Breast epithelium (tissue), 3 donors: ENCODE data around the gene STEAP4.

Experiments
- POLR2A ChIP-seq: fragments of 450-650 bp; IDR thresholded peaks from one replicate; pipeline ENCODE4 v1.6.1; 2016; ENCODE audit warnings: antibody characterized with exemption, mild to moderate bottlenecking, moderate library complexity
- POLR2AphosphoS5 ChIP-seq, 3 donors: sonication (generic); formaldehyde crosslinking; IDR thresholded peaks; one replicate each; pipeline ENCODE4 v1.6.1; 2017; ENCODE audit warnings: antibody characterized with exemption in 3 of 3

DNA sequence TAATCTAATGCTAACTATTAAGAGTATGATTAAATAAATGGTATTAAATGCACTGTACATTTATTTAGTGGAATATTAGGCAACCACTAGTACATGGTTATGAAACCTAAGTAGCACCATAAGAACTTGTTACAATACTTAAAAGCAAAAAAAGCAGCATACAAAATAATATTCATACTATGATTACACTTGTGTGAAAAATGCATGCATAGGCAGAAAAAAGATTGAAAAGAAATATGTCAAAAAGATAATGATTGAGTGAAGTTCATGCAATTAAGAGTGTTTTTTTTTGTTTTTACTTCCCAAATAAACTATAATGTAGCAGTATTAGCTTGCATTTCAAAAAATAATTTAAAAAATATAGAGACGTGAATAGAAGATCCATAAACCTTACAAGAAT is 66.8 kb downstream of the STEAP4 start:
- TF ChIP-seq POLR2AphosphoS5 (IDR thresholded peaks at IDR 0.05) (no peak), POLR2A (no peak)
